ENCODE data around the gene NAA80. TPM values are rescaled to one million over a fixed set of nuclear protein-coding genes. Genes with fewer than 3 reads are reported as not detected.

Gene NAA80
- total RNA-seq, 1 donor from 2014 or later, result 6.3 TPM

GRCh38 chr3:50290161-50290641 lies 9.0 kb downstream of the NAA80 start:
- Histone ChIP-seq H4K20me1 (ENCODE audit: insufficient read depth, low read length) (peaks cover 7% of the 10 kb centered on the region), H3K4me1 (ENCODE audit: insufficient read depth, low read length) (peaks cover 14% of the 10 kb centered on the region), H3K4me2 (ENCODE audit: low read length) (peak overlapping the region; percentile 11), H3K27me3 (ENCODE audit: insufficient read depth, low read length) (no peaks in the 10 kb centered on the region), H3K36me3 (ENCODE audit: insufficient read depth, low read length) (peaks cover 14% of the 10 kb centered on the region), H2AFZ (ENCODE audit: low read depth, low read length) (no peak overlapping the region), H3K27ac (ENCODE audit: low read depth, low read length) (no peak overlapping the region), H3K9ac (ENCODE audit: low read length) (no peak overlapping the region), H3K9me3 (ENCODE audit: insufficient read depth, low read depth, low read length) (no peaks in the 10 kb centered on the region), H3K4me3 (ENCODE audit: insufficient read depth, low read depth, low read length) (no peak overlapping the region), H3K79me2 (ENCODE audit: insufficient read depth, low read length) (peaks cover 32% of the 10 kb centered on the region)
- FAIRE-seq, result no peak
- H3K4me1 Mint-ChIP-seq (ENCODE audit: low read depth, unreplicated experiment), result peaks cover 7% of the 10 kb centered on the region
- TF ChIP-seq CTCF (IDR thresholded peaks at IDR 0.05; ENCODE audit: insufficient read depth, low read depth, low read length) (no peak), EZH2 (IDR thresholded peaks at IDR 0.05; ENCODE audit: insufficient read depth, low read length) (no peak)
- no peak overlapping the region for H3K4me3 Mint-ChIP-seq (ENCODE audit: unreplicated experiment)
- H3K27me3 Mint-ChIP-seq (ENCODE audit: low read depth, unreplicated experiment), result no peaks in the 10 kb centered on the region
- no peak for DNase-seq (ENCODE audit: low read depth)
- no peaks in the 10 kb centered on the region for H3K9me3 Mint-ChIP-seq (ENCODE audit: unreplicated experiment)
- no peak overlapping the region for H3K27ac Mint-ChIP-seq (ENCODE audit: unreplicated experiment)
- no peaks in the 10 kb centered on the region for H3K36me3 Mint-ChIP-seq (ENCODE audit: low read depth, unreplicated experiment)

- H3K9ac ChIP-seq (ENCODE audit: low read length), result no peak overlapping the region
- no peak overlapping the region for H3K4me2 ChIP-seq (ENCODE audit: low read length)
- H3K36me3 ChIP-seq (ENCODE audit: insufficient read depth, low read length), result peaks cover 14% of the 10 kb centered on the region
- peaks cover 7% of the 10 kb centered on the region for H4K20me1 ChIP-seq (ENCODE audit: insufficient read depth, low read length)
- H2AFZ ChIP-seq (ENCODE audit: low read depth, low read length), result no peak overlapping the region
- peaks cover 32% of the 10 kb centered on the region for H3K79me2 ChIP-seq (ENCODE audit: insufficient read depth, low read length)
- no peak overlapping the region for H3K4me3 ChIP-seq (ENCODE audit: insufficient read depth, low read depth, low read length)
- DNase-seq (ENCODE audit: low read depth) (no peak), FAIRE-seq (no peak)
- Mint-ChIP-seq H3K36me3 (ENCODE audit: low read depth, unreplicated experiment) (no peaks in the 10 kb centered on the region), H3K4me3 (ENCODE audit: unreplicated experiment) (no peak overlapping the region), H3K27ac (ENCODE audit: unreplicated experiment) (no peak overlapping the region), H3K9me3 (ENCODE audit: unreplicated experiment) (no peaks in the 10 kb centered on the region), H3K27me3 (ENCODE audit: low read depth, unreplicated experiment) (no peaks in the 10 kb centered on the region), H3K4me1 (ENCODE audit: low read depth, unreplicated experiment) (peaks cover 7% of the 10 kb centered on the region)
- H3K27ac ChIP-seq (ENCODE audit: low read depth, low read length), result no peak overlapping the region
- H3K4me1 ChIP-seq (ENCODE audit: insufficient read depth, low read length), result peaks cover 14% of the 10 kb centered on the region
- TF ChIP-seq EZH2 (IDR thresholded peaks at IDR 0.05; ENCODE audit: insufficient read depth, low read length), result no peak
- TF ChIP-seq CTCF (IDR thresholded peaks at IDR 0.05; ENCODE audit: insufficient read depth, low read depth, low read length), result no peak
- no peaks in the 10 kb centered on the region for H3K27me3 ChIP-seq (ENCODE audit: insufficient read depth, low read length)
- H3K9me3 ChIP-seq (ENCODE audit: insufficient read depth, low read depth, low read length), result no peaks in the 10 kb centered on the region
Observed at GRCh38 chr3:50289130-50289529, 10.1 kb downstream of the NAA80 start.

- peaks cover 32% of the 10 kb centered on the region for H3K79me2 ChIP-seq (ENCODE audit: insufficient read depth, low read length)
- FAIRE-seq (no peak), DNase-seq (ENCODE audit: low read depth) (no peak)
- peaks cover 14% of the 10 kb centered on the region for H3K36me3 ChIP-seq (ENCODE audit: insufficient read depth, low read length)
- peaks cover 7% of the 10 kb centered on the region for H4K20me1 ChIP-seq (ENCODE audit: insufficient read depth, low read length)
- peaks cover 14% of the 10 kb centered on the region for H3K4me1 ChIP-seq (ENCODE audit: insufficient read depth, low read length)
- no peak overlapping the region for H3K4me2 ChIP-seq (ENCODE audit: low read length)
- H3K36me3 Mint-ChIP-seq (ENCODE audit: low read depth, unreplicated experiment), result no peaks in the 10 kb centered on the region
- H3K9ac ChIP-seq (ENCODE audit: low read length), result no peak overlapping the region
- H2AFZ ChIP-seq (ENCODE audit: low read depth, low read length), result no peak overlapping the region
- H3K27ac ChIP-seq (ENCODE audit: low read depth, low read length), result no peak overlapping the region
- no peaks in the 10 kb centered on the region for H3K27me3 Mint-ChIP-seq (ENCODE audit: low read depth, unreplicated experiment)
- H3K9me3 Mint-ChIP-seq (ENCODE audit: unreplicated experiment), result no peaks in the 10 kb centered on the region
- H3K27me3 ChIP-seq (ENCODE audit: insufficient read depth, low read length), result no peaks in the 10 kb centered on the region
- H3K4me1 Mint-ChIP-seq (ENCODE audit: low read depth, unreplicated experiment), result peaks cover 7% of the 10 kb centered on the region
- no peak overlapping the region for H3K27ac Mint-ChIP-seq (ENCODE audit: unreplicated experiment)
- no peak overlapping the region for H3K4me3 ChIP-seq (ENCODE audit: insufficient read depth, low read depth, low read length)
- no peak overlapping the region for H3K4me3 Mint-ChIP-seq (ENCODE audit: unreplicated experiment)
- TF ChIP-seq EZH2 (IDR thresholded peaks at IDR 0.05; ENCODE audit: insufficient read depth, low read length) (no peak), CTCF (IDR thresholded peaks at IDR 0.05; ENCODE audit: insufficient read depth, low read depth, low read length) (no peak)
- no peaks in the 10 kb centered on the region for H3K9me3 ChIP-seq (ENCODE audit: insufficient read depth, low read depth, low read length)
Observed at GRCh38 chr3:50288387-50289007, 10.7 kb downstream of the NAA80 start.

Measured in astrocyte (in vitro differentiated cells and primary cell).